HG02840 (cell line): ENCODE measurements around the gene MYO5C.
"Not testable (repeated sequence)": the region's sequence is repeated elsewhere in the genome, so short reads cannot be mapped to it uniquely, and the experiment has no call there.

ENCODE experiments used
- ATAC-seq: cut with Tn5 transposase; IDR thresholded peaks from one replicate; pipeline ENCODE4 v1.9.1; 2021; ENCODE audit warnings: mild to moderate bottlenecking, moderate library complexity, moderate number of reproducible peaks; ENCODE audit not compliant: unreplicated experiment, low FRiP score

MYO5C gene

GRCh38 chr15:52307847-52308246 lies 12.2 kb upstream of the MYO5C start:
- no peak for ATAC-seq

- ATAC-seq, result no peak
Observed at GRCh38 chr15:52306270-52306669, 10.7 kb upstream of the MYO5C start.

- no peak for ATAC-seq
Observed at GRCh38 chr15:52303093-52303772, 7.6 kb upstream of the MYO5C start.

GRCh38 chr15:52301265-52301847 lies 5.8 kb upstream of the MYO5C start:
- ATAC-seq, result no peak

GRCh38 chr15:52294881-52295420 lies 653 bp downstream of the MYO5C start:
- no peak for ATAC-seq

GRCh38 chr15:52292780-52293392 lies 2.7 kb downstream of the MYO5C start:
- no peak for ATAC-seq

- ATAC-seq, result no peak
Observed at GRCh38 chr15:52291204-52291603, 4.4 kb downstream of the MYO5C start.

GRCh38 chr15:52290800-52291199 lies 4.8 kb downstream of the MYO5C start:
- ATAC-seq, result no peak

- ATAC-seq, result no peak
Observed at GRCh38 chr15:52290329-52290728, 5.3 kb downstream of the MYO5C start.

GRCh38 chr15:52289629-52290081 lies 5.9 kb downstream of the MYO5C start:
- no peak for ATAC-seq

- no peak for ATAC-seq
Observed at GRCh38 chr15:52288986-52289385, 6.6 kb downstream of the MYO5C start.

GRCh38 chr15:52288051-52288942 lies 7.3 kb downstream of the MYO5C start:
- ATAC-seq, result no peak

- ATAC-seq, result no peak
Observed at GRCh38 chr15:52287114-52287513, 8.5 kb downstream of the MYO5C start.

- not testable (repeated sequence) for ATAC-seq
Observed at GRCh38 chr15:52285941-52286340, 9.7 kb downstream of the MYO5C start.

GRCh38 chr15:52284164-52284563 lies 11.4 kb downstream of the MYO5C start:
- no peak for ATAC-seq

GRCh38 chr15:52283281-52283680 lies 12.3 kb downstream of the MYO5C start:
- no peak for ATAC-seq

- ATAC-seq, result no peak
Observed at GRCh38 chr15:52282418-52282817, 13.2 kb downstream of the MYO5C start.

GRCh38 chr15:52281085-52282035 lies 14.2 kb downstream of the MYO5C start:
- no peak for ATAC-seq

- ATAC-seq, result no peak
Observed at GRCh38 chr15:52280326-52281084, 15.1 kb downstream of the MYO5C start.
